ENCODE data around the gene ALOX15B. TPM values are rescaled to one million over a fixed set of nuclear protein-coding genes. Genes with fewer than 3 reads are reported as not detected.

The ALOX15B gene
- polyA plus RNA-seq, 1 donor from 2014 or later, result not detected

GRCh38 chr17:8056976-8057625 is 18.2 kb downstream of the ALOX15B start:
- Histone ChIP-seq H3K4me3 (ENCODE audit: low read length) (no peak overlapping the region), H3K9me2 (ENCODE audit: insufficient read depth, low read length) (no peaks in the 10 kb centered on the region), H3F3A (ENCODE audit: insufficient read depth, low read length, poor library complexity, severe bottlenecking) (no peaks in the 10 kb centered on the region), H3K27ac (ENCODE audit: low read length) (no peak overlapping the region), H3K9me3 (ENCODE audit: low read length) (no peaks in the 10 kb centered on the region), H3K4me2 (ENCODE audit: low read length) (no peak overlapping the region), H3K36me3 (ENCODE audit: insufficient read depth, low read length) (no peaks in the 10 kb centered on the region), H3K27me3 (ENCODE audit: insufficient read depth, low read depth, low read length) (peaks cover 33% of the 10 kb centered on the region), H2AFZ (ENCODE audit: low read depth, low read length) (no peak overlapping the region), H4K20me1 (ENCODE audit: insufficient read depth) (no peaks in the 10 kb centered on the region), H3K79me2 (replicated peaks; ENCODE audit: insufficient read depth, low read length) (no peaks in the 10 kb centered on the region), H3K9ac (ENCODE audit: low read length) (no peak overlapping the region)
- TF ChIP-seq EZH2 (IDR thresholded peaks at IDR 0.05; ENCODE audit: borderline replicate concordance, insufficient read depth, low read length, poor library complexity, severe bottlenecking), result no peak
- no peak for TF ChIP-seq EP300 (conservative IDR thresholded peaks at IDR 0.05; ENCODE audit: poor library complexity, severe bottlenecking)
- no peak for TF ChIP-seq CTCF (IDR thresholded peaks at IDR 0.05; ENCODE audit: poor library complexity, severe bottlenecking)
- no peak for TF ChIP-seq RAD21 (conservative IDR thresholded peaks at IDR 0.05)
- no peak for TF ChIP-seq POLR2AphosphoS5 (IDR thresholded peaks at IDR 0.05)
- TF ChIP-seq TAF1 (IDR thresholded peaks at IDR 0.05; ENCODE audit: low read depth), result no peak

DNA sequence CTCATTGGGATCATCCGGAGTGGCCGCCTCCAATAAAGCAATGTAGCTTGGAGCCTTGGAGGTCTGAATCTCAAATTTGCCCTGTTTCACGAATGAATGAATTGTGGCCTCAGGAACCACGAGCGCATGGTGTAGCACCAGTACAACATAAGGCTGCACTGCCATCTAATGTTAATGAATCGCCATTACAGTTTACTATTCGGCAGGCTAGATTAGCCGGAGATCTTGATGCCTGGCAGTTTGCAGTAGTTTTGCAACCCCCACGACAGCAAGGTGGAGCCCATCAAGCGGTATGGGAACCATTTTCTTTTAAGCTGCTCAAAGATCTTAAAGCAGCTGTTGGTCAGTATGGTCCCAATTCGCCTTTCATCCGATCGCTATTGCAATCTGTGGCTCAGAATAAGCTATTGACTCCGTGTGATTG is 18.8 kb downstream of the ALOX15B start:
- H3K9me3 ChIP-seq (ENCODE audit: low read length), result no peaks in the 10 kb centered on the region
- H3K27me3 ChIP-seq (ENCODE audit: insufficient read depth, low read depth, low read length), result peaks cover 39% of the 10 kb centered on the region
- TF ChIP-seq SMC3 (conservative IDR thresholded peaks at IDR 0.05; ENCODE audit: poor library complexity) (peak; percentile 85), REST (IDR thresholded peaks at IDR 0.05; ENCODE audit: borderline replicate concordance) (no peak), CTCF (IDR thresholded peaks at IDR 0.05; ENCODE audit: poor library complexity, severe bottlenecking) (peak; percentile 93), MXI1 (conservative IDR thresholded peaks at IDR 0.05; ENCODE audit: poor library complexity, severe bottlenecking) (peak; percentile 71), RAD21 (conservative IDR thresholded peaks at IDR 0.05) (peak; percentile 89)
- no peak overlapping the region for H3K9ac ChIP-seq (ENCODE audit: low read length)
- no peak overlapping the region for H2AFZ ChIP-seq (ENCODE audit: low read depth, low read length)
- no peaks in the 10 kb centered on the region for H3K9me2 ChIP-seq (ENCODE audit: insufficient read depth, low read length)
- no peak overlapping the region for H3K4me3 ChIP-seq (ENCODE audit: low read length)
- no peak overlapping the region for H3K27ac ChIP-seq (ENCODE audit: low read length)
- H3K4me2 ChIP-seq (ENCODE audit: low read length), result no peak overlapping the region
- H3K36me3 ChIP-seq (ENCODE audit: insufficient read depth, low read length), result no peaks in the 10 kb centered on the region
- H3K79me2 ChIP-seq (replicated peaks; ENCODE audit: insufficient read depth, low read length), result no peaks in the 10 kb centered on the region
- no peaks in the 10 kb centered on the region for H4K20me1 ChIP-seq (ENCODE audit: insufficient read depth)
- no peaks in the 10 kb centered on the region for H3F3A ChIP-seq (ENCODE audit: insufficient read depth, low read length, poor library complexity, severe bottlenecking)

Measured in neural cell (in vitro differentiated cells).